Gastrocnemius medialis (tissue), 4 donors: Measurements from ENCODE around the gene STOX1.

Experiments
- POLR2A ChIP-seq, 2 donors: fragments of 450-650 bp; IDR thresholded peaks; one replicate each; pipeline ENCODE4 v1.6.1; 2017; ENCODE audit warnings: antibody characterized with exemption in 2 of 2, mild to moderate bottlenecking in 2 of 2, moderate library complexity in 2 of 2
- TF ChIP-seq, protein P1 (sequence below), 5 experiments: fragments of 450-650 bp in 3 of 5; fragments of 200-600 bp in 2 of 5; sonication (generic) in 2 of 5; IDR thresholded peaks in 4 of 5; conservative IDR thresholded peaks in 1 of 5; 1 replicate in 4 of 5; 2 replicates in 1 of 5; pipeline ENCODE4 v1.5.1; 2016 to 2019; ENCODE audit warnings: antibody characterized with exemption in 5 of 5, mild to moderate bottlenecking in 3 of 5, moderate library complexity in 3 of 5

DNA sequence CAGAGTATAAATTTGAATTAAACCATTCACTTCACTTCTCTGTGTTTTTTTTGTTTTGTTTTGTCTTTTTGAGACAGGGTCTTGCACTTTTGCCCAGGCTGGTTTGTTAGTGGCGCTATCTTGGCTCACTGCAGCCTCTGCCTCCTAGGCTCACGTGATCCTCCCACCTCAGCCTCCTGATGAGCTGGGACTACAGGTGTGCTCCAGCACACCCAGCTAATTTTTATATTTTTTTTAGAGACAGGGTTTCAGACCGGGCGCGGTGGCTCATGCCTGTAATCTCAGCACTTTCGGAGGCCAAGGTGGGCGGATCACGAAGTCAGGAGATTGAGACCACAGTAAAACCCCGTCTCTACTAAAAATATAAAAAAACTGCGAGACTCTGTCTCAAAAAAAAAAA, 36.9 kb upstream of the STOX1 start:
- TF ChIP-seq, protein P1, sequence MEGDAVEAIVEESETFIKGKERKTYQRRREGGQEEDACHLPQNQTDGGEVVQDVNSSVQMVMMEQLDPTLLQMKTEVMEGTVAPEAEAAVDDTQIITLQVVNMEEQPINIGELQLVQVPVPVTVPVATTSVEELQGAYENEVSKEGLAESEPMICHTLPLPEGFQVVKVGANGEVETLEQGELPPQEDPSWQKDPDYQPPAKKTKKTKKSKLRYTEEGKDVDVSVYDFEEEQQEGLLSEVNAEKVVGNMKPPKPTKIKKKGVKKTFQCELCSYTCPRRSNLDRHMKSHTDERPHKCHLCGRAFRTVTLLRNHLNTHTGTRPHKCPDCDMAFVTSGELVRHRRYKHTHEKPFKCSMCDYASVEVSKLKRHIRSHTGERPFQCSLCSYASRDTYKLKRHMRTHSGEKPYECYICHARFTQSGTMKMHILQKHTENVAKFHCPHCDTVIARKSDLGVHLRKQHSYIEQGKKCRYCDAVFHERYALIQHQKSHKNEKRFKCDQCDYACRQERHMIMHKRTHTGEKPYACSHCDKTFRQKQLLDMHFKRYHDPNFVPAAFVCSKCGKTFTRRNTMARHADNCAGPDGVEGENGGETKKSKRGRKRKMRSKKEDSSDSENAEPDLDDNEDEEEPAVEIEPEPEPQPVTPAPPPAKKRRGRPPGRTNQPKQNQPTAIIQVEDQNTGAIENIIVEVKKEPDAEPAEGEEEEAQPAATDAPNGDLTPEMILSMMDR (IDR thresholded peaks at IDR 0.05 in 4 of 5, conservative IDR thresholded peaks at IDR 0.05 in 1 of 5) = no peak
- TF ChIP-seq POLR2A (IDR thresholded peaks at IDR 0.05) = no peak
